DLD1 (cell line): ENCODE measurements around the gene MKLN1.
"Not testable (repeated sequence)": the region's sequence is repeated elsewhere in the genome, so short reads cannot be mapped to it uniquely, and the experiment has no call there.

Experiments
- in situ Hi-C: cut with HindIII; loops from 2 replicates; pipeline ENCODE4 v1.10.0; 2017; ENCODE audit warnings: low sequenced_read_pairs

The MKLN1 gene

GRCh38 chr7:131307627-131308026, 20.0 kb upstream of the MKLN1 start:
- in situ Hi-C loops: no loop called here

- in situ Hi-C loops: no loop called here
Measured at GRCh38 chr7:131312838-131313237, 14.8 kb upstream of the MKLN1 start.

- in situ Hi-C loops: no loop called here
Measured at GRCh38 chr7:131320603-131321002, 7.1 kb upstream of the MKLN1 start.

- in situ Hi-C loops: no loop called here
Measured at GRCh38 chr7:131321656-131322055, 6.0 kb upstream of the MKLN1 start.

- in situ Hi-C loops: no loop called here
Measured at GRCh38 chr7:131322061-131322460, 5.6 kb upstream of the MKLN1 start.

GRCh38 chr7:131322861-131323260, 4.8 kb upstream of the MKLN1 start:
- in situ Hi-C loops: no loop called here

GRCh38 chr7:131325179-131325840, 2.4 kb upstream of the MKLN1 start:
- in situ Hi-C loops: no loop called here

- in situ Hi-C loops: no loop called here
Measured at GRCh38 chr7:131326576-131326975, 1.1 kb upstream of the MKLN1 start.

GRCh38 chr7:131327049-131327625, 539 bp upstream of the MKLN1 start:
- in situ Hi-C loops: no loop called here

GRCh38 chr7:131328377-131329175, 900 bp downstream of the MKLN1 start:
- in situ Hi-C loops: no loop called here

GRCh38 chr7:131329176-131329570, 1.5 kb downstream of the MKLN1 start:
- in situ Hi-C loops: no loop called here

GRCh38 chr7:131330299-131330698, 2.6 kb downstream of the MKLN1 start:
- in situ Hi-C loops: no loop called here

- in situ Hi-C loops: no loop called here
Measured at GRCh38 chr7:131331806-131332205, 4.1 kb downstream of the MKLN1 start.

- in situ Hi-C loops: not testable (repeated sequence)
Measured at GRCh38 chr7:131332729-131333128, 5.1 kb downstream of the MKLN1 start.

GRCh38 chr7:131335639-131336381, 8.1 kb downstream of the MKLN1 start:
- in situ Hi-C loops: no loop called here

- in situ Hi-C loops: no loop called here
Measured at GRCh38 chr7:131336956-131337355, 9.3 kb downstream of the MKLN1 start.

- in situ Hi-C loops: no loop called here
Measured at GRCh38 chr7:131338173-131338572, 10.5 kb downstream of the MKLN1 start.

GRCh38 chr7:131338691-131339390, 11.2 kb downstream of the MKLN1 start:
- in situ Hi-C loops: no loop called here

GRCh38 chr7:131341690-131342089, 14.0 kb downstream of the MKLN1 start:
- in situ Hi-C loops: no loop called here

GRCh38 chr7:131342864-131343442, 15.3 kb downstream of the MKLN1 start:
- in situ Hi-C loops: no loop called here
